UCSD-AML1 (cell line): Measurements from ENCODE around the gene GHRHR.

Experiments used
- DNase-seq: peaks from one replicate; lab custom pipeline; 2025; ENCODE audit not compliant: unreplicated experiment; lab: John Stamatoyannopoulos, UW

The GHRHR gene

GRCh38 chr7:31003097-31003496 lies 39.3 kb downstream of the GHRHR start:
- DNase-seq: no peak

- no peak for DNase-seq
Observed at GRCh38 chr7:31003721-31004120, 40.0 kb downstream of the GHRHR start.

- DNase-seq: no peak
Observed at GRCh38 chr7:31004393-31004792, 40.6 kb downstream of the GHRHR start.

DNA sequence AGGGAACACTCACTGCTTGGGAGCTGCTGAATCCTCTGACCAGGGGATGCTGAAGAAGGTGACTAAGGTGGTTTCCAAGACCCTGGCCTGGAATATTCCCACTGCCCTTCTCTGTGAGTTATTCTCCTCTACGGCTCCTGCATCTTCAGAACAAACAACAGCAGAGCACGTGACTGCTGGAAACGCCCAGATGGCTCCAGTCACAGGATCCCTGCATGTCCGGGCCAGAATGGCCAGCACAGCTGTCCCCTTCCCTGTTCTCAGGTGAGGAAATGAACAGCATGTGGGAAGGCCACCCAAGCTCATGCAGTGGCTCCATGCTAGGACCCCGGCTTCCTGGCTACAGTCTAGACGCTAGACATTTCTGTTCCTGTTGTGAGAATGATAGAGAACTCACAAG lies 43.1 kb downstream of the GHRHR start:
- DNase-seq: no peak

GRCh38 chr7:31007634-31008033 lies 43.9 kb downstream of the GHRHR start:
- no peak for DNase-seq

- DNase-seq: no peak
Observed at GRCh38 chr7:31014826-31015225, 51.1 kb downstream of the GHRHR start.

- no peak for DNase-seq
Observed at GRCh38 chr7:31017032-31017675, 53.4 kb downstream of the GHRHR start.

DNA sequence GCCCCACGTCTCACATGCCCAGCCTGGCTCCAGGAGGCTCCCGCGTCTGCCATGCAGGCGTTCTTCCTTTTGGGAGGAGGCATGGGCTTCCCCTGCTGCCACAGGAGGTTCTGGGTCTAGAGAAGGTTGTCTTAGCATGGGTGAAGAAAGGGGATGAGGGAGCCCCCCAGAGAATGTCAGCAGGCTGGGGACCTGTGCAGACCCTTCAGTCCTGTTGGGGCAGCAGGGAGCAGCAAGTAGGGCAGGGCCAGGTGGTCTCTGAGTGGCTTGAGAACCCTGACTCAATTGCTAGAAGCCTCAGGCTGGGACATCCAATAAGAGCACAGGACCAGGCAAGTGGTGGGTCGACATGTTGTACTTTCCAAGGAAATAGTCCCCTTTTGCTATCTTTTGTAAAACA lies 54.0 kb downstream of the GHRHR start:
- DNase-seq: no peak

DNA sequence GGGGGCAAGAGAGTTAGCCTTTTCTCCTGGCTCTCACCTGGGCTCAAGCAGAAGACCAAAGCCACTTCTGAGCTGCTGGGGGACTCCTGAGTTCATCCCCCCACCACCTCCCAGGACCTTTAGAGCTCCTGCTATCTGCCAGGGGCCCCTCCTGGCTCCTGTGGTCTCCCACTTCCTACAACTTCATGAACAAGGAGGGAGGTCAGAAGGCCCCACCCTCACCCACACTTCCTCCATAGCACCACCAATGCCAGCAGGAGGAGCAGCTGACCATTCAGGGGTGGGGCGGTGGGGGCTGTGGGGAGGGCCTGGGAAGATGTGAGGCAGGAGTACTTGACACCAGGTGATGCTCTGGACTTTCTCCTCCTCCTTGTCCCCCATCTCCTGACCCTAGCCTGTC lies 55.8 kb downstream of the GHRHR start:
- no peak for DNase-seq

- DNase-seq: no peak
Observed at GRCh38 chr7:31020161-31020560, 56.4 kb downstream of the GHRHR start.

DNA sequence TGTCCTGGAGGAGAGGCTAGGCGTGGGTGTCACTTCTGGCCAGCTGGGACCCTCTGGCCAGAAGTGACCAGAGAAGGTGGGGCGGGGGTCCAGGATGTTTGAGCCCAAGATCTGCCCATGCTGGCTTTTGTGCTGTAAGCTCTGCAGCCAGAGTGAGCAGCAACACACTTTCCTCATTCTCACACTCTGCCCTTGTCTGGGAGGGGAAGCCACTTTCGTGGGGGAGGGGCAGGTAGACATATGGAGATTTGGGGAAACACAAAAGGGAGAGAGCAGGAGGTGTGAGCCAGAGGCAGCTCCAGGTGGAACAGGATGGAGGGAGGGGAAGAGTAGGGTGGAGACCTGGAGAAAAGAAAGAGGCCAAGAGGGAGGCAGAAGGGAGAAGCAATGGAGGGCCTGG lies 56.9 kb downstream of the GHRHR start:
- no peak for DNase-seq

DNA sequence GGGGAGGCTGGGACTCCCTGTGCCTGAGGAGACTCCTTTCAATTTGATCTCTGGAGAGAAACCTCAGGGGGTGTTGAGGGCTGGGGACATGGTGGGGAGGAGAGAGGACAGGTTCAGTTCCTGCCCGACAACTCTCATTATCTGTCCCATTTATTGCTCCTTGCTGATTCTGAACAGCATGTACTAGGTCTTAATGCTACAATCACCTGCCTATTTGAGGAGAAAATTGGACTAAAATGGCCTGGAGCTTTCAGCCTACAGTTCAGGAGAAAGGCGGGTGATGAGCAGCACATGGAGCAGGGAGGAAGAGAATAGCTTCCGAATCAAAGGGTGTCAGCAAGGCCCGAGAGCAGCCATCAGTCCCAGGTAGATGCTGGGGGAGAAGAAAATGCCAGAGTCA lies 58.4 kb downstream of the GHRHR start:
- DNase-seq: no peak

DNA sequence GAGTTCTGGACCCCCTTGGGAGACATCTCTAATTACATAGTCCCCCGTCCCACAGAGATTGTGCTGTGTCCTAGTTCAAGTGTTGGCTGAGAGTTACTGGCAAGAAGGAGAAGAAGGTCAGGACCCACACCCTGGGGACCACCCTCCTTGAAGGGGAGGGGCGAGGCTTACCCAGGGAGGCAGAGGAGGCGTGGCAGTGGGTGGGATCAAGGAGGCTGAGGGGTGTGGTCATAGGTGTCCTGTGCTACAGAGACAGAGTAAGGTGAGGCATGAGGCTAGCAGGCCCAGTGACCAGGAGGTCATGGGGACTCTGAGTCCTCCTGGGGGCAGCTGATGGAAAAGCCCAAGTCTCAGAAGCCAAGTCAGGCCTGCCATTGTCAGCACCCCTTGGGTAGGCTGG lies 59.0 kb downstream of the GHRHR start:
- DNase-seq: no peak

- DNase-seq: no peak
Observed at GRCh38 chr7:31023877-31024276, 60.1 kb downstream of the GHRHR start.

DNA sequence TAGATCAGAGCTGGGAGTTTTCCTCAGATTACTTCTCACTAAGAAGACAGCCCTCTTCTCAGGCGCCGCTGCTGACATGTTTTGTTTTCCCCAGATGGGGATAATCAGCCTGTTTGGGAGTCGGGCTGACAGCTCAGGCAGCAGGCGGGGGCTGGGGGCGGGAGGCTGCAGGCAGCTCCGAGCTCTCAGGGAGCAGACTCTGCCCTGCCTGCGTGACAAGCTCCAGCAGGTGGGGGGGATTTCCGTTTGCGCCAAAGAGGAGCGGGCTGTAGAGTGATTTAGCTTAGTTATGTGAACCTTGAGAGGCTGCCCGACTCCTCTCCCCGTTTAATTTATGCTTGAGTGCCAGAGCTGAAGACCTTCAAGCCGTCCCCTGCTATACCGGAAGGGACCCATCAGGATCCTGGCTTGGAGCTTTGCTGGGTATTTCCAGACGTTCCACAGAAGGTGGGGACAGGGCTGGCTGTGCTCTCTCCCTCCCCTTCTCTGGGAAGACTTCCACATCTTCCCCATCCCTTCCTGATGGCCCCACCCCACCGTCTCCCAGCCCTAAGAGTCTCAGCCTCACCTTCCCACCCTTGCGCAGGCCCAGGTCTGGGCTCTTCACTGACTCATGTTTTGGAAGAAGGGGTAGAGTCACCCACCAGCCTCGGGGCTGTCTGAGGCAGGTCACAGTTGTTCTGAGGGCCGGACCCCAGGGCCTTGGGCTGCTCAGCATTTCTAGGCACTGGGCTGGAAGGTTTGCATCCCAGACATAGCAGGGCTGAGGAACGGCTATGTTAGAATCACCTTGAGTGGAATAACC lies 63.6 kb downstream of the GHRHR start:
- no peak for DNase-seq

DNA sequence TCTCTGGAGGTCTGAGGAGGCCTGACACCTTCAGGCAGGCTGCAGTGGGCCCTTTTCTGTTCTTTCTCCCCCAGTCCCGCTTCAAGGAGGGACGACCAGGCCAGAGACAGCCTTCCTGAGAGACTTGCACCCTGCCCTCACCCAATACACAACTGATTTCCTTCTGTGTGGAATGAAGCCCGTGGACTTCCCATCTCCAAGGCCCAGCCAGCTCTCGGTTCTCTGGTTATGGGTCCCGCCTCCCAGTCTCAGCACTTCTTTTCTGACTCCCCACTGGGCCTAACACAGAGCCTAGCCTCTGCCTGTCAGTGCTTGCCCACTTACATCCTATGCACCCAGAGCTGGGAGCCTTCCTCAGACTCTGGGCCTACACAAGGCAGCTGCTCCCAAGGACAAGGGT lies 64.3 kb downstream of the GHRHR start:
- no peak for DNase-seq

- DNase-seq: no peak
Observed at GRCh38 chr7:31028417-31028992, 64.8 kb downstream of the GHRHR start.
